Measurements from ENCODE around the gene ZNF217.

DNA sequence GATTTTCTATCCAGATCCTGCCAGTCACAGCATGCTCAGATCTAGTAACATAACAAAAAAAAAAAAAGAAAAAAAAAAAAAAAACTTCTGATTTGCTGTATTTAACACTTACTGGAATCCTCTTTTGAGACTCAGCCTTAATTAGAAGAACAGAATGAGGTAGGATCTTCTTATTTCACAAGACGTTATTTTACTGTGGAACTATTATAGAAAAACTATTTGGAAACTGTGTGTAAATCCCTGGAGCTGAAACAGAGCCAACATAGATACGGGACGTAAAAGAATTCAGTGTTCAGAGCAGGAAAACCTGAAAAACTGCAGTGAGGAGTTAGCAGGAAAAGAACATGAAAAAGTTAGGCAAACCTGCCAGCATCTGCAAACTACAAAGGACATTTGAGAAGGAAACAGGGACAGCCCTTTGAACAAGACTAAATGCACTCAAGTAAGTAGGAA lies 3.4 kb upstream of the ZNF217 start:
- no peak for TF ChIP-seq SUZ12 (IDR thresholded peaks at IDR 0.05; ENCODE audit: extremely low read depth, insufficient read depth, insufficient read length)
- TF ChIP-seq YY1 (IDR thresholded peaks at IDR 0.05; ENCODE audit: insufficient read depth, insufficient read length): no peak

Data from NT2/D1 (cell line).